Germinal center (tissue), 1 donor: ENCODE data around the gene TRDMT1.

Experiments used
- DNase-seq: peaks from one replicate; pipeline ENCODE4 v3.0.0; 2012; ENCODE audit warnings: mixed read lengths, low spot score

TRDMT1 gene

GRCh38 chr10:17231788-17232187, 30.3 kb upstream of the TRDMT1 start:
- no peak for DNase-seq

GRCh38 chr10:17229967-17230682, 28.7 kb upstream of the TRDMT1 start:
- peak; percentile 69 for DNase-seq

- no peak for DNase-seq
Observed at GRCh38 chr10:17229717-17229966, 28.2 kb upstream of the TRDMT1 start.

DNA sequence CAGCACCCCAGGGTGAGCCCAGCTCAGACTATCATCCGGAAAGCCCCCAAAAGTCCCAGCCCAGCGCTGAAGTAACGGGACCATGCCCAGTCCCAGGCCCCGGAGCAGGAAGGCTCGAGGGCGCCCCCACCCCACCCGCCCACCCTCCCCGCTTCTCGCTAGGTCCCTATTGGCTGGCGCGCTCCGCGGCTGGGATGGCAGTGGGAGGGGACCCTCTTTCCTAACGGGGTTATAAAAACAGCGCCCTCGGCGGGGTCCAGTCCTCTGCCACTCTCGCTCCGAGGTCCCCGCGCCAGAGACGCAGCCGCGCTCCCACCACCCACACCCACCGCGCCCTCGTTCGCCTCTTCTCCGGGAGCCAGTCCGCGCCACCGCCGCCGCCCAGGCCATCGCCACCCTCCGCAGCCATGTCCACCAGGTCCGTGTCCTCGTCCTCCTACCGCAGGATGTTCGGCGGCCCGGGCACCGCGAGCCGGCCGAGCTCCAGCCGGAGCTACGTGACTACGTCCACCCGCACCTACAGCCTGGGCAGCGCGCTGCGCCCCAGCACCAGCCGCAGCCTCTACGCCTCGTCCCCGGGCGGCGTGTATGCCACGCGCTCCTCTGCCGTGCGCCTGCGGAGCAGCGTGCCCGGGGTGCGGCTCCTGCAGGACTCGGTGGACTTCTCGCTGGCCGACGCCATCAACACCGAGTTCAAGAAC, 27.7 kb upstream of the TRDMT1 start:
- peak; percentile 36 for DNase-seq

GRCh38 chr10:17228091-17229015, 26.9 kb upstream of the TRDMT1 start, which contains the start of gene VIM:
Gene VIM, plus strand, starts transcription at chr10:17228241. Its CDS starts 1,182 bp downstream, at chr10:17229423.
- peak; percentile 59 for DNase-seq

GRCh38 chr10:17227367-17228090, 26.1 kb upstream of the TRDMT1 start:
- DNase-seq, result peak; percentile 26

DNA sequence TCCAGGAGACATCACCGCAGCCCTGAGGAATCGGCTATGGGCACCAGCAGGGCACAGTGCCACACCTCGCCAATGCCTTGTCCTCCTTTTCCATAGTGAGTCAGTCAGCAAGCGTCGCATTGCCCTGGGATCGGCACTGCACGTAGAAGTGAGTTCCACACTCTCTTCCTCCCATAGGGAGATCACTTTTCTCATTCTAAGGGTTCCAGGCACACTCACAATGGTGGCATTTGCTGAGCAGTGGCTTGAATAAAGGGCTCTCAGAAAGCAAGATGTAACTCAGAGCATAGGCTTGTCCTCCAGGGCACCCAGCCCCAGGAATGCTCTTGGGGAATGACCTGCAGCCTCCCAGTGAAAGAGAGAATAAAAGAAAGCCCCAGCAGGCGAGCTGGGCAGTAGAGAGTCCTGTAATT, 25.4 kb upstream of the TRDMT1 start:
- DNase-seq, result no peak

GRCh38 chr10:17225808-17226207, 24.3 kb upstream of the TRDMT1 start:
- no peak for DNase-seq

GRCh38 chr10:17222329-17222728, 20.9 kb upstream of the TRDMT1 start:
- no peak for DNase-seq

- no peak for DNase-seq
Observed at GRCh38 chr10:17220652-17221100, 19.2 kb upstream of the TRDMT1 start.

GRCh38 chr10:17219024-17219423, 17.6 kb upstream of the TRDMT1 start:
- no peak for DNase-seq

- no peak for DNase-seq
Observed at GRCh38 chr10:17217631-17218232, 16.3 kb upstream of the TRDMT1 start.

- DNase-seq, result no peak
Observed at GRCh38 chr10:17216901-17217395, 15.5 kb upstream of the TRDMT1 start.

GRCh38 chr10:17216217-17216900, 14.9 kb upstream of the TRDMT1 start:
- no peak for DNase-seq

GRCh38 chr10:17215782-17216122, 14.3 kb upstream of the TRDMT1 start:
- DNase-seq, result no peak

DNA sequence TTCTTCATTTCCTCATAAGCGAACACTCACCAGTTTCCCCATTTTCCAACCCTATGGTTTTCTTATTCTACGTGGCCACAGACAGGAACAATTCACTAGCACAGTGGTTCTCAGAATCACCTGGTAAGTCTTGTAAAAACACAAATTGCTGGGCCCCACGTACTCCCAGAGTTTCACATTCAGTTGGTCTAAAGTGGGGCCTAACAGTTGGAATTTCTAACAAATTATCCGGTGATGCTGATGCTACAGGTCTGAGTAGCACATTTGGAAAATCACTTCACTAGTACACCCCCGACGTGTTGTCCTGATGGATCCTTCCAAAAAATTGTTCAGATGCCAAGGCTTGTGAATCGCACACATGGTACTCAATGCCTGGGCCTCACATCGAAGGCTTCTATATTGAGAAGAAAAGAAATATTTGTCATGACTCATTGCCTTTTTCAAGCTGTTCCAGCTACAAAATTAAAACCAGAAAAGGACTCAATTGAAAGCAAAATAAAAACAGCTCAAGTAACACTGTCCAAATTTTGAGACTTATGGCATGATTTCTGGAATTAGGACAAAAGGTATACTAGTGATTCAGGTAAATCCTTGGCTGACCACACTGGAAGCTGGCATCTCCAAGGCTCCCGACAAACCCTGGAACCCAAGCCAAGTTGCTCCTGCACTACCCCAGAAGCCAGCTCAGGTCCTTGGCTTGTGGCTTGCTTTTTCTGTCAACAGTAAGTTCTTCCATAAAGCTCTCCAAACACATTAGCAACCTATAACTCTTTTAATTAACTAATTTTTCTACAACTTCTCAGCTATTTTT, 13.7 kb upstream of the TRDMT1 start:
- DNase-seq, result no peak

DNA sequence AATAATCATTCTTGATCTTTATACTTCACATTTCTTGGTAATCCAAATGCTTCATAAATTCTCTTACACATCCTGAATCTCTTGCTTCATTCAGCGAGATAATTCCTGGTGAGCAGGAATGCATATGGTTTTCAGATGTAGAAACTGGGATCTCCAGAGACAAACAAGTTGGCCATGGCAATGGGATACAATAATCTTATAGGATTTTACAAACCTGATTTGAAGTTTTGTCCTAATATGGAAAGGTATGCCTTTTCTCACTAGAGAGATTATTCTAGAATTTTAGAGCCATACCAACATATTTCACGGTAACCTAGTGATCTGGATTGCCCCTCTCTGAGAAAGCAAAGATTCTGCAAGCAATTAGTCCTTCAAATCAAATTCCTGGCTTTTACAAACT, 13.1 kb upstream of the TRDMT1 start:
- no peak for DNase-seq

DNA sequence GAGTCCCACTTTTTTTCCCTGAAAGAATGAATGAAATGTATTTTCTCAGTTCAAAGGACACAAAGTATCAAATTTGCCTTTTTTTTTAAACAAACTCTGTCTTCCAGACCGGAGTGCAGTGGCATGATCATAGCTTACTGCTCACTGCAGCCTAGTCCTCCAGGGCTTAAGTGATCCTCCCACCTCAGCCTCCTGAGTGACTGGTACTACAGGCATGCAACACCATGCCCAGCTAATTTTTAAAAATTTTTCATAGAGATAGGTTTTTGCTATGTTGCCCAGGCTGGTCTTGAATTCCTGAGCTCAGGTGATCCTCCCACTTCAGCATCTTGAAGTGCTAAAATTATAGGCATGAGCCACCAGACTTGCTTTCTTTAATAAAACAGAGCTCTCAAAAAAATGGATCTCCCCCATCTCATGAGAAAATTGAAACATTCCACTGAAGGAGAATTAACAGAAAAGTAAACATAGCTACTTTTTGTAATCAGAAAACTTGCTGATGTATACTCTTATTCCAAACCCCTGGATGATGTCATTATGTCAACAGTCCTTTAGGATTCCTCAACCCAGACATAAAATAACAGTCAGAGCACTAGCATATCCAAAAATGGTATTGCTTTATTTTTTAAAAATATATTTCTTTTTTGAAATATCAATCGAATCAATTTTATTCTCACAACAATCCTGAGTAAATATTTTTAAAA, 12.3 kb upstream of the TRDMT1 start:
- DNase-seq, result no peak

DNA sequence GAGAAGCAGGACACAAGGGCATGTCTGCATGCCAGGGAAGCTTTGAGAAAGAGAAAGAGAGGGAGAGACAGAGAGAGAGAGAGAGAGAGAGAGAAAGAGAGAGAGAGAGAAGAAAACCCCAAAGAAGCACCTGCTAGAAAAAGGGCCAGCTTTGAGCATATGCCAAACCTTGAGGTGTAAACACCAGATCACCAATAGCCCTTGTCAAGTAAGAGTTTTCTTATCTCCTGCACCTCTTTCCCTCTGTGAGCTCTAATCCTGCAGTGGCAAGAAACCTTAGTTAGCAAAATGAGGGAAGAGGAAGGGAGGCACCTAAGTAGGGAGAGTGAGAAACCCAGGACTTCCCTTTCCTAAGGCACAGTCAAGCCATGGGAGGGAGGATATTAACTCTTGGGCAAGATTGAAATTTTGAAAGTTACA, 11.3 kb upstream of the TRDMT1 start:
- DNase-seq, result no peak
